Subcutaneous abdominal adipose tissue (tissue), 5 donors: Measurements from ENCODE around the gene RABEP1.

Source experiments
- H3K27ac ChIP-seq: one replicate; pipeline ENCODE4 v1.7.0; 2013; ENCODE audit warnings: low read depth, mild to moderate bottlenecking, inconsistent platforms, low read length, moderate library complexity
- H3K27me3 ChIP-seq, 5 donors: one replicate each; pipeline ENCODE4 v1.7.0; 2013; ENCODE audit warnings: low read length in 5 of 5, inconsistent platforms in 1 of 5; ENCODE audit not compliant: control insufficient read depth in 5 of 5, insufficient read depth in 4 of 5
- H3K36me3 ChIP-seq, 5 donors: one replicate each; pipeline ENCODE4 v1.7.0; 2013; ENCODE audit warnings: low read length in 5 of 5; ENCODE audit not compliant: control insufficient read depth in 5 of 5, insufficient read depth in 5 of 5
- H3K4me1 ChIP-seq, 5 donors: one replicate each; pipeline ENCODE4 v1.7.0; 2013; ENCODE audit warnings: low read length in 5 of 5, mild to moderate bottlenecking in 3 of 5, moderate library complexity in 1 of 5; ENCODE audit not compliant: control insufficient read depth in 5 of 5, insufficient read depth in 5 of 5
- H3K4me3 ChIP-seq, 5 donors: one replicate each; pipeline ENCODE4 v1.7.0; 2013; ENCODE audit warnings: low read length in 5 of 5, low read depth in 1 of 5
- H3K9ac ChIP-seq, 5 donors: one replicate each; pipeline ENCODE4 v1.7.0; 2013; ENCODE audit warnings: low read length in 5 of 5, mild to moderate bottlenecking in 4 of 5, moderate library complexity in 3 of 5
- H3K9me3 ChIP-seq, 5 donors: one replicate each; pipeline ENCODE4 v1.7.0; 2013; ENCODE audit warnings: low read length in 5 of 5; ENCODE audit not compliant: control insufficient read depth in 5 of 5
- donor health status: healthy.
- donor health status: healthy.
- donor health status: healthy.
- donor health status: healthy.
- donor health status: healthy.

The RABEP1 gene

DNA sequence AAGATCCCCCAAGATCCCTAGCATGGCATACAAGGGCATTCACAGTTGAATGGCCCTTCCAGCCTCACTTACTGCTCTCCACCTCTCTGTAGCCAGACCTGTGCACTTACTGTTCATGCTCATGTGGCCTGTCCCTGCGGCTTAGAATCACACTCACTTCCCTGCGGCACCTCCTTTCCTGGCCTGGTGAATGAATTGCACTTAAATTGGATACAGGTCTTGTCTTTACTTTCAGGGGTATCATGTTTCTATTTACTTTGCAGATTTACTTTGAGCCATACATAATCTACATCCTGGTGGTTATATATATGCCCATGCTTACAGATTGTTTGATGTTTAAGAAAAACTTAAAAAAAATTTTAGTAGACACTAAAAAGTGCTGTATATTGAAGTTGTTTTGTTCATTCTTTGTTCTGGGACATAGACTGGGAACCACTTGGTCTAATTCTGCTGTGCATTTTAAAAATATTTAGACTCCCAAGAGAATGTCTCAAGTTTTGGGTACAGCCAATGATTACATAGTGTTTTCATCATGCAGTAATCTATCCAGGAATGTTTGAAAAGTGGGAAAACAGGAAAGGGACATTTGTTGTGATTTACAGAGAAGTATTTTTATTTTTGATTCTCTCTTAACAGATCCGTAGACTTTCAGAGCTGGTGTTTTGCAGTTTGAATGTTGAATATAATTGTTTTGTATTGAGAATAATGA, 73.5 kb downstream of the RABEP1 start:
- peak overlapping the region; percentile 61 for H3K27ac ChIP-seq
- peaks cover 26 to 67% (median 42%) of the 10 kb centered on the region in 5 donors for H3K36me3 ChIP-seq

DNA sequence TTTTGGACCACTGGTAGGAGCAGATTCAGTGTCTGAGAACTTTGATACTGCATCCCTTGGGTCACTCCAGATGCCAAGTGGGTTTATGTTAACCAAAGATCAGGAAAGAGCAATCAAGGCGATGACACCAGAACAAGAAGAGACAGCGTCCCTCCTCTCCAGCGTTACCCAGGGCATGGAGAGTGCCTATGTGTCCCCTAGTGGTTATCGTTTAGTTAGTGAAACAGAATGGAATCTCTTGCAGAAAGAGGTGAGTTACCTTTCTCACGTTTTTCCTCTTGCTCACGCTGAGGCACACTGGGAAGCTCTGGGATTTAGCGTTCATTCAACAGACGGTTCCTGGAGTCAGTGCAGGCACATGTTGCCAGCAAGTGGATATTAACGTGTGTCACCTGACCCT, 79.3 kb downstream of the RABEP1 start:
- Histone ChIP-seq H3K36me3 (peaks cover 29 to 67% (median 40%) of the 10 kb centered on the region in 5 donors), H3K27me3 (no peaks in the 10 kb centered on the region), H3K9me3 (no peaks in the 10 kb centered on the region), H3K9ac (no peak overlapping the region), H3K4me1 (no peaks in the 10 kb centered on the region), H3K4me3 (no peak overlapping the region), H3K27ac (no peak overlapping the region)

More for the DNA sequence above, 73.5 kb downstream of the RABEP1 start:
- H3K4me1 ChIP-seq: peaks cover 2 to 16% (median 15%) of the 10 kb centered on the region in 5 donors
- peak overlapping the region in 1 of 5 donors; percentile 41 for H3K4me3 ChIP-seq
- H3K27me3 ChIP-seq: no peaks in the 10 kb centered on the region
- peak overlapping the region in 1 of 5 donors; percentile 40 for H3K9ac ChIP-seq
- H3K9me3 ChIP-seq: no peaks in the 10 kb centered on the region

DNA sequence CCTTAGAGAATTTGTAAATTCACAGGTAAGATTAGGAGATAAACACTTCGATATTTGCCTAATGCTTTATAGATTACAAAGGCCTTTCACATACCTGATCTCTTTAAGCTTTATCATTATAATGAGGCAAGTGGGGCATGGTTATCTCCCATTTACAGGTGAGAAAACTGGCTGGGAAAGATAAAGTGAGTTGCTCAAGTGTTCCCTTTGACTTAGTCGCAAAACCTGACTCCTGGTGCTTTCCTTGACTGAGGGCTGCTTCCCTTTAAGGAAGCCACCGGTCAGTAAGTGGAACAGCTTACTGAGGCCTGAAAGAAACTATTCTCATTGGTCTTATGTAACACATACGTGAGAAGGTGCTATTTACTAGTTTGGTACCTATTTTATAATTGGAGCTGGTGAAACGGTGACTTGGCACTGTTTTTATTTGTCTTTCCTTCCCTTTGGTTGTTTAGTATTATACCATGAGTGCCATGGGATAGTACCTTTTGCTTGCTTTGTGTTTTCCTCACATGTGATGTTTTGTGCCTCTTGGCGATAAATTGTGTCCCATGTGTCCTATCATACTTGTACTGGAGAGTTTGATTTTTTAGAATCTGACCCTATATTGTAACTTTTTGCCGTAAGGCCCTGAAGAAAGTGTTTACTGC, 80.2 kb downstream of the RABEP1 start:
- H3K9ac ChIP-seq: no peak overlapping the region
- no peak overlapping the region for H3K27ac ChIP-seq

DNA sequence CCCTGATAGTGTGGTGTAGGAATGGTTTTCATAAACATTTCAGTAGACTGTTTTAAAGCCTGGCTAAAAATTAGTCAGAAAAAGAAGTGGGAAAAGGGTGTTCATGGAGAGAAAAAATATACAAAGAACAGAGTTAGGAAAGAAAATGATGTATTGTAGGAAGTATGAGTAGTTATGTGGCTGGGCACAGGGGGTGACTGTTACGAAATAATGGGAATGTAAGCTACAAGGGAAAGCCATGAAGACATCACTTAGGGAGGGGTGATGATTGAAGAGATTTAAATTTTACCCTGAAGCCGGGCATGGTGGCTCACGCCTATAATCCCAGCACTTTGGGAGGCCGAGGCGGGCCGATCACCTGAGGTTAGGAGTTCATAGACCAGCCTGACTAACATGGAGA, 82.1 kb downstream of the RABEP1 start:
- Histone ChIP-seq H3K27me3 (no peaks in the 10 kb centered on the region), H3K4me1 (no peaks in the 10 kb centered on the region), H3K9me3 (no peaks in the 10 kb centered on the region), H3K4me3 (no peak overlapping the region), H3K36me3 (peaks cover 34 to 66% (median 44%) of the 10 kb centered on the region in 5 donors), H3K27ac (no peak overlapping the region), H3K9ac (no peak overlapping the region)

More for the DNA sequence above, 80.2 kb downstream of the RABEP1 start:
- H3K27me3 ChIP-seq: no peaks in the 10 kb centered on the region
- H3K4me3 ChIP-seq: no peak overlapping the region
- no peaks in the 10 kb centered on the region for H3K4me1 ChIP-seq
- H3K36me3 ChIP-seq: peaks cover 29 to 66% (median 40%) of the 10 kb centered on the region in 5 donors
- H3K9me3 ChIP-seq: no peaks in the 10 kb centered on the region

DNA sequence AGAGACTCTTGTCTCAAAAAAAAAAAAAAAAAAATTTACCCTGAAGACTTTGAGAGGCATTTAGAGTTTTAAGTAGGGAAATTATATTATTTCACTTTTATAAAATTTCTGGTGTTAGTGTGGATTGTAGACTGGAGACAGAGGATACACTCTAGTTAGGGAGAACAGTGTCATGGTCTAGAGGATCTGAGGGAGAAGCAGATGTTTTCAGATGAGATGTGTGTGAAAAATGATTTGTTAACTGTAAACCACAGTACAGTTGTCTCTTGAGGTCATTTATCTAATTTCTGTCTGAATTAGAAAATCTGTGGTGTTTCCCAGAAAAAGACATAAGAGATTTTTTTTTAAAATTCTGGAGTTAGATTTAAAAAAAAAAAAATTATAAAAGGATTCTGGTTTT, 82.6 kb downstream of the RABEP1 start:
- Histone ChIP-seq H3K36me3 (peaks cover 33 to 69% (median 45%) of the 10 kb centered on the region in 5 donors), H3K4me3 (no peak overlapping the region)

DNA sequence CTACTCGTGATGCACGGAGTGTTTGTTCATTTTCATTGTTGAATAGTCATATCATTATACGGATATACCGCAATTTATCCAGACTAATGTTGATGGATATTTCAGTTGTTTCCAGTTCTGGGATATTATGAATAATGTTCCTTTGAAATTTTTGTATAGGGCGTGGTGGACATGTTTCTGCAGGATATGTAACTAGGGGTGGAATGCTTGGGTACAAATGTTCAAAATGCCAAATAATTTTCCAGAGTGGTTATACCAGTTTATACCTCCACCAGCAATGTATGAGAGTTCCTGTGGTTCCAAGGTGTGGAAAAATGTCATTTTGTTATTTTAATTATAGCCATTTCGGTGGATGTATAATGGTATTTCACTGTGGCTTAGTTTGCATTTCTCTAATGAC, 83.7 kb downstream of the RABEP1 start:
- Histone ChIP-seq H3K36me3 (peaks cover 39 to 74% (median 49%) of the 10 kb centered on the region in 5 donors), H3K4me1 (no peaks in the 10 kb centered on the region), H3K9me3 (no peaks in the 10 kb centered on the region), H3K27me3 (no peaks in the 10 kb centered on the region), H3K4me3 (no peak overlapping the region), H3K9ac (no peak overlapping the region), H3K27ac (no peak overlapping the region)

More for the DNA sequence above, 82.6 kb downstream of the RABEP1 start:
- Histone ChIP-seq H3K9me3 (no peaks in the 10 kb centered on the region), H3K27me3 (no peaks in the 10 kb centered on the region), H3K4me1 (no peaks in the 10 kb centered on the region), H3K9ac (no peak overlapping the region), H3K27ac (no peak overlapping the region)

DNA sequence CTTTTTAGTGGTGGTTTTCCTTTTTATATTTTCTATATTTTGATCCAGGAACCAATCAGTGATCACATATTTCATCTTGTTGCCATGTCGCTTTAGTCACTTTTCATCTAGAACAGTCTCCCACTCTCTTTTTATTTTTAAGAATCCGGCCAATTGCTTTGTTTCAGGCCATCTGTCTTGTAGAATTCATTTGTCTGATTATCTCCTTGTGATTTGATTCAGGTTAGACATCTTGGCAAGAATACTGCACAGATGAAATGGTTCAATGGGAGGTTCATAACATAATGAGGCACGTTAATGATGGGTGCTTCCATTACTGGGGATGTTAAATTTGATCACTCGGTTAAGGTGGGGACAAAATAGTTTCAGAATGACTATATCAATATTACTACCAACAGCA, 88.3 kb downstream of the RABEP1 start:
- Histone ChIP-seq H3K27me3 (no peaks in the 10 kb centered on the region), H3K4me3 (no peak overlapping the region), H3K9me3 (no peaks in the 10 kb centered on the region), H3K4me1 (no peaks in the 10 kb centered on the region), H3K27ac (no peak overlapping the region), H3K9ac (no peak overlapping the region), H3K36me3 (peaks cover 36 to 84% (median 59%) of the 10 kb centered on the region in 5 donors)

DNA sequence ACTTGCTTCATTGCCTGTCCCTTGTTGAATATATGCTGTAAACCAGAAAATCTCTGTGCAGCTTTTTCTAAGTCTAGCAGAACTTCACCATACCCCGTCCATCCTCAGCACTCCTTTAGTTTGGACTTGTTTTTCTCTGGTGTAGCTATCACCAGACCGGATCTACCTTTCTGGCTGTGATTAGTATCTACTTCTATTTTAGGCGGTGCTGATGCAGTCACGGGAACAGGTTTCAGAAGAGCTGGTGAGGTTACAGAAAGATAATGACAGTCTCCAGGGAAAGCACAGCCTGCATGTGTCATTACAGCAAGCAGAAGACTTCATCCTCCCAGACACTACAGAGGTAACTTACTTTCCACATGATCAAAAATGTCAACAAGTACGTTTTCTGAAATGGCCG, 91.0 kb downstream of the RABEP1 start:
- Histone ChIP-seq H3K4me1 (peaks cover 0 to 3% (median 0%) of the 10 kb centered on the region in 5 donors), H3K9me3 (no peaks in the 10 kb centered on the region), H3K36me3 (peaks cover 37 to 87% (median 71%) of the 10 kb centered on the region in 5 donors), H3K27me3 (no peaks in the 10 kb centered on the region), H3K4me3 (no peak overlapping the region), H3K9ac (no peak overlapping the region), H3K27ac (no peak overlapping the region)

DNA sequence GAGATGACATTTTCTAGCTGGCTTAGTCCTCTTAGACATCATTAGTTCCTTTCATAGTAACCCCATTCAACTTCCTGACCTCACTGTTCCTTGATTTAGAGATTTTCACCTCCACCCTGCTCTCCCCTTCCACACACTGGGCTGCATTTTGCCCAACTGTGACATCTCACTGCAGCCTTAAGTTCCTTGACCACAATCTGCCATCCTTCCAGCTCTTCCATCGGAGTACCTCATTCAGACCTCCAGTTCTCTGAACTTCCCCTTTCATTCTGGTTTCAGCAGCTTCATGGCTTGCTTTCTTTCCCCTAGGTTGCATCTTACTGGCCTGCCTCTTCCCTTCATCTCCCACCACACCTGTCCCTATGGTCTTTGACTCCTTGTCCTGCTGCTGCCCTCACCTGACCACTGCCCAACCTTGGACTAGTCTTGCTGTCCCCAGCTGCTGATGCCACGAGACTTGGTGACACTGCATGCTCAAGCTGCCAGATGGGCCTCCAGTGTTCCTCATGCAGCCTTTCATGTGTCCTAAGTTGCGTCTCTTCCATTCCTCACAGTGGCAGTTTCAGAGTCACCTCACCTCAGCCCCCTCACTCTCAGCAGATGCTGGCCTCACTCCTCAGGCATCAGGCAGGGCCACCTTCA, 96.6 kb downstream of the RABEP1 start:
- no peak overlapping the region for H3K4me3 ChIP-seq
- no peaks in the 10 kb centered on the region for H3K27me3 ChIP-seq
- no peak overlapping the region for H3K9ac ChIP-seq
- H3K4me1 ChIP-seq: peaks cover 0 to 19% (median 9%) of the 10 kb centered on the region in 5 donors
- H3K36me3 ChIP-seq: peaks cover 22 to 87% (median 85%) of the 10 kb centered on the region in 5 donors
- no peak overlapping the region for H3K27ac ChIP-seq
- no peaks in the 10 kb centered on the region for H3K9me3 ChIP-seq
